Pancreas (tissue), 10 donors: ENCODE data around the gene ISG20L2. TPM values are rescaled to one million over a fixed set of nuclear protein-coding genes. Genes with fewer than 3 reads are reported as not detected.

ENCODE experiments used
- ATAC-seq, 4 donors: fragments of 200-7000 bp; cut with Tn5 transposase; one replicate each; pipeline versions ENCODE4 v1.8.0 to v1.9.1; 2020; ENCODE audit warnings: mild to moderate bottlenecking in 4 of 4, moderate library complexity in 4 of 4
- DNase-seq, 6 donors: peaks; one replicate each; pipeline ENCODE4 v3.0.0-alpha.2; 2020
- FAIRE-seq: peaks from 2 replicates; lab custom pipeline; 2012; peaks lifted over from hg19 to GRCh38; lab: Jason Lieb, UNC
- H3K27ac ChIP-seq, 4 donors: fragments of 200-600 bp; sonication (generic); 1 replicate in 3 of 4; 2 replicates in 1 of 4; pipeline versions ENCODE4 v1.5.0 to v1.8.0; 2020
- H3K27me3 ChIP-seq, 4 donors: fragments of 200-600 bp; one replicate each; pipeline ENCODE4 v1.8.0; 2021
- H3K36me3 ChIP-seq, 3 donors: fragments of 200-600 bp; sonication (generic) in 1 of 3; one replicate each; pipeline versions ENCODE4 v1.5.0 to v1.8.0; 2020 to 2021
- H3K4me1 ChIP-seq, 3 donors: fragments of 200-600 bp; one replicate each; pipeline ENCODE4 v1.8.0; 2021
- H3K4me3 ChIP-seq, 4 donors: fragments of 200-600 bp; sonication (generic) in 2 of 4; one replicate each; pipeline versions ENCODE4 v1.5.0 to v1.8.0; 2020 to 2021
- H3K9me3 ChIP-seq, 4 donors: fragments of 200-600 bp; one replicate each; pipeline ENCODE4 v1.8.0; 2021
- WGBS, 2 donors: extraction: QIAGEN DNeasy Blood & Tissue Kit; methylation state at CpG; one replicate each; pipeline ENCODE4 v1.1.7; 2013; 5-methylcytosine and 5-hydroxymethylcytosine counted together
- intact Hi-C, 3 donors: fragments of 100-400 bp; cut with DNase I; formaldehyde crosslinking; loops; one replicate each; pipeline versions ENCODE4 v1.11.1 to v1.14.2; 2022
- polyA plus RNA-seq, 2 donors: library from polyadenylated mRNA; stranded (reverse); fragments of 200-250 nt; gene quantifications; one replicate each; pipeline ENCODE4 v1.2.3, GENCODE V29; 2013
- total RNA-seq, 6 donors: library from RNA; stranded (reverse); fragmentation: NEBNext Ultra II Directional in 4 of 6; extraction: Animal tissue kit (Norgen Biotek cat#: 25700) in 4 of 6; gene quantifications; one replicate each; pipeline versions ENCODE4 v1.2.1 to v1.2.4, GENCODE V29; 2021 to 2023
- TF ChIP-seq, protein P1 (sequence below), 4 donors: fragments of 200-600 bp; sonication (generic) in 3 of 4; IDR thresholded peaks; one replicate each; pipeline versions ENCODE4 v1.5.0 to v1.8.0; 2021; ENCODE audit warnings: antibody characterized with exemption in 4 of 4
- donor health status: healthy with polysubstance abuse.
- donor health status: DM: no; HTN: no; CAD: no; lungs with moderate emphysema.
- donor health status: DM: no; HTN: no; CAD: no.
- donor health status: control.
- donor health status: control.
- donor health status: Bipolar disorder and iron deficiency.
- donor health status: DM: yes; HTN: yes; CAD: no.
- donor health status: DM: no; HTN: no; CAD: no.
- donor health status: DM: no; HTN: no; CAD: no.
- donor health status: DM: yes; HTN: yes; CAD: no.

The ISG20L2 gene
- total and polyA plus RNA-seq, 8 donors: 5.2 to 13.2 (median 8.3) TPM

- H3K4me3 ChIP-seq: peak within 1 kb of the TSS in 2 of 4 donors; percentile 11 to 34
- peak within 1 kb of the TSS in 1 of 4 donors; percentile 5 for H3K27ac ChIP-seq
- peak; percentile 10 to 70 (median 64) for ATAC-seq
- no peaks in the 10 kb centered on the region for H3K9me3 ChIP-seq
- H3K4me1 ChIP-seq: no peaks in the 10 kb centered on the region
- FAIRE-seq: no peak
- peak in 1 of 6 donors; percentile 58 for DNase-seq
- no peaks in the 10 kb centered on the region for H3K36me3 ChIP-seq
- TF ChIP-seq, protein P1, sequence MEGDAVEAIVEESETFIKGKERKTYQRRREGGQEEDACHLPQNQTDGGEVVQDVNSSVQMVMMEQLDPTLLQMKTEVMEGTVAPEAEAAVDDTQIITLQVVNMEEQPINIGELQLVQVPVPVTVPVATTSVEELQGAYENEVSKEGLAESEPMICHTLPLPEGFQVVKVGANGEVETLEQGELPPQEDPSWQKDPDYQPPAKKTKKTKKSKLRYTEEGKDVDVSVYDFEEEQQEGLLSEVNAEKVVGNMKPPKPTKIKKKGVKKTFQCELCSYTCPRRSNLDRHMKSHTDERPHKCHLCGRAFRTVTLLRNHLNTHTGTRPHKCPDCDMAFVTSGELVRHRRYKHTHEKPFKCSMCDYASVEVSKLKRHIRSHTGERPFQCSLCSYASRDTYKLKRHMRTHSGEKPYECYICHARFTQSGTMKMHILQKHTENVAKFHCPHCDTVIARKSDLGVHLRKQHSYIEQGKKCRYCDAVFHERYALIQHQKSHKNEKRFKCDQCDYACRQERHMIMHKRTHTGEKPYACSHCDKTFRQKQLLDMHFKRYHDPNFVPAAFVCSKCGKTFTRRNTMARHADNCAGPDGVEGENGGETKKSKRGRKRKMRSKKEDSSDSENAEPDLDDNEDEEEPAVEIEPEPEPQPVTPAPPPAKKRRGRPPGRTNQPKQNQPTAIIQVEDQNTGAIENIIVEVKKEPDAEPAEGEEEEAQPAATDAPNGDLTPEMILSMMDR (IDR thresholded peaks at IDR 0.05): no peak
- intact Hi-C loops: no loop called here
- H3K27me3 ChIP-seq: peaks cover 0 to 23% (median 3%) of the 10 kb centered on the region in 4 donors
- 6% methylated on average over 58 to 70 of the region's 70 CpGs for WGBS, 2 donors
These were observed 51.5 kb downstream of the ISG20L2 start, which contains the start of gene NES for GRCh38 chr1:156676820-156677615. TSS of gene NES (minus strand) at chr1:156677407. CDS start at chr1:156677264, 143 bp downstream.

- TF ChIP-seq, protein P1 (IDR thresholded peaks at IDR 0.05): no peak
- Histone ChIP-seq H3K9me3 (no peaks in the 10 kb centered on the region), H3K4me1 (no peaks in the 10 kb centered on the region), H3K27ac (peak overlapping the region in 1 of 4 donors; percentile 5), H3K4me3 (peak overlapping the region in 2 of 4 donors; percentile 11 to 34), H3K36me3 (no peaks in the 10 kb centered on the region), H3K27me3 (peaks cover 0 to 23% (median 3%) of the 10 kb centered on the region in 4 donors)
- intact Hi-C loops: no loop called here
- FAIRE-seq (no peak), ATAC-seq (peak in 1 of 4 donors; percentile 34), DNase-seq (no peak)
- 22 to 25% methylated on average over 46 to 49 of the region's 49 CpGs for WGBS, 2 donors
These were observed 52.3 kb downstream of the ISG20L2 start for GRCh38 chr1:156676114-156676819.

- H3K27me3 ChIP-seq: peaks cover 0 to 16% (median 3%) of the 10 kb centered on the region in 4 donors
- WGBS, 2 donors: 45 to 49% methylated on average over 18 of the region's 18 CpGs
These were observed 53.1 kb downstream of the ISG20L2 start for GRCh38 chr1:156675210-156676113.

GRCh38 chr1:156673387-156674121 is 55.0 kb downstream of the ISG20L2 start:
- Histone ChIP-seq H3K4me3 (no peak overlapping the region), H3K27ac (no peak overlapping the region)

More at GRCh38 chr1:156675210-156676113, 53.1 kb downstream of the ISG20L2 start:
- TF ChIP-seq, protein P1 (IDR thresholded peaks at IDR 0.05): no peak
- DNase-seq: peak in 1 of 6 donors; percentile 34
- Histone ChIP-seq H3K4me1 (no peaks in the 10 kb centered on the region), H3K36me3 (no peaks in the 10 kb centered on the region), H3K9me3 (no peaks in the 10 kb centered on the region), H3K27ac (no peak overlapping the region), H3K4me3 (peak overlapping the region in 1 of 4 donors; percentile 34)
- intact Hi-C loops: no loop called here
- no peak for FAIRE-seq
- no peak for ATAC-seq

More at GRCh38 chr1:156673387-156674121, 55.0 kb downstream of the ISG20L2 start:
- intact Hi-C loops: no loop called here
- Histone ChIP-seq H3K36me3 (no peaks in the 10 kb centered on the region), H3K27me3 (peaks cover 0 to 11% (median under 1%) of the 10 kb centered on the region in 4 donors), H3K4me1 (no peaks in the 10 kb centered on the region), H3K9me3 (no peaks in the 10 kb centered on the region)
- TF ChIP-seq, protein P1 (IDR thresholded peaks at IDR 0.05): no peak
- DNase-seq (no peak), FAIRE-seq (no peak), ATAC-seq (no peak)
- WGBS, 2 donors: 49 to 56% methylated on average over 8 of the region's 8 CpGs
